Ectodermal cell (in vitro differentiated cells): ENCODE measurements around the gene SPTBN1.

Source experiments
- H3K27ac ChIP-seq: 2 replicates; pipeline ENCODE4 v1.7.0; 2013; ENCODE audit warnings: mild to moderate bottlenecking, low read depth, low read length; ENCODE audit not compliant: insufficient read depth, poor library complexity, severe bottlenecking
- H3K27me3 ChIP-seq: 2 replicates; pipeline ENCODE4 v1.7.0; 2013; ENCODE audit warnings: mild to moderate bottlenecking, low read length; ENCODE audit not compliant: insufficient read depth, control insufficient read depth, poor library complexity, severe bottlenecking
- H3K36me3 ChIP-seq: one replicate; pipeline ENCODE4 v1.7.0; 2013; ENCODE audit warnings: low read length; ENCODE audit not compliant: control insufficient read depth, insufficient read depth
- H3K4me1 ChIP-seq: one replicate; pipeline ENCODE4 v1.7.0; 2013; ENCODE audit warnings: low read length; ENCODE audit not compliant: control insufficient read depth, insufficient read depth
- H3K4me3 ChIP-seq: 2 replicates; pipeline ENCODE4 v1.7.0; 2013; ENCODE audit warnings: low read depth, low read length, control low read depth; ENCODE audit not compliant: insufficient read depth
- H3K9me3 ChIP-seq: 2 replicates; pipeline ENCODE4 v1.7.0; 2013; ENCODE audit warnings: mild to moderate bottlenecking, low read length, moderate library complexity; ENCODE audit not compliant: control insufficient read depth
- WGBS, 2 experiments: methylation state at CpG; one replicate each; pipeline ENCODE4 v1.1.7; 2013; ENCODE audit warnings: missing lambda C conversion rate in 2 of 2; 5-methylcytosine and 5-hydroxymethylcytosine counted together

Gene SPTBN1

DNA sequence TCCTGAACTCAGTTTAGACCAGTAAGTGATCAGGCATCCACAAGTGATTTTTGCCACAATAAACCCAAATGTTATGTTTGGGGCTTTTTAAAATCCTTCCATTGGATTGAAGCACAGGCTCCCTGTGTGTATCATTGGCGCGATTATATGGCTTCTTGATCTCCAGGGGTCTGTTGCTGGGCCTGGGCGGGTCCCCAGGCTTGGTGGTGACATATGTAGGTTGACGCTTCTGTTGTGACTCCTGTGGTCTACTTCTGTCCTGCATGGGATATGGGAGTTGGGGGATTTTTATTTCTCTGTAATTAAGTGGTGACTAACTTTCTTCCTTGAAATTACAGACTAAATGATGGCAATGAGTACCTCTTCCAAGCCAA lies 211.1 kb downstream of the SPTBN1 start:
- peaks cover 27% of the 10 kb centered on the region for H3K36me3 ChIP-seq
- no peak overlapping the region for H3K4me3 ChIP-seq
- H3K9me3 ChIP-seq = no peaks in the 10 kb centered on the region
- peak overlapping the region; percentile 19 for H3K27ac ChIP-seq
- no peaks in the 10 kb centered on the region for H3K27me3 ChIP-seq
- WGBS, 2 experiments = 94 to 95% methylated on average over 4 of the region's 4 CpGs
- no peaks in the 10 kb centered on the region for H3K4me1 ChIP-seq

DNA sequence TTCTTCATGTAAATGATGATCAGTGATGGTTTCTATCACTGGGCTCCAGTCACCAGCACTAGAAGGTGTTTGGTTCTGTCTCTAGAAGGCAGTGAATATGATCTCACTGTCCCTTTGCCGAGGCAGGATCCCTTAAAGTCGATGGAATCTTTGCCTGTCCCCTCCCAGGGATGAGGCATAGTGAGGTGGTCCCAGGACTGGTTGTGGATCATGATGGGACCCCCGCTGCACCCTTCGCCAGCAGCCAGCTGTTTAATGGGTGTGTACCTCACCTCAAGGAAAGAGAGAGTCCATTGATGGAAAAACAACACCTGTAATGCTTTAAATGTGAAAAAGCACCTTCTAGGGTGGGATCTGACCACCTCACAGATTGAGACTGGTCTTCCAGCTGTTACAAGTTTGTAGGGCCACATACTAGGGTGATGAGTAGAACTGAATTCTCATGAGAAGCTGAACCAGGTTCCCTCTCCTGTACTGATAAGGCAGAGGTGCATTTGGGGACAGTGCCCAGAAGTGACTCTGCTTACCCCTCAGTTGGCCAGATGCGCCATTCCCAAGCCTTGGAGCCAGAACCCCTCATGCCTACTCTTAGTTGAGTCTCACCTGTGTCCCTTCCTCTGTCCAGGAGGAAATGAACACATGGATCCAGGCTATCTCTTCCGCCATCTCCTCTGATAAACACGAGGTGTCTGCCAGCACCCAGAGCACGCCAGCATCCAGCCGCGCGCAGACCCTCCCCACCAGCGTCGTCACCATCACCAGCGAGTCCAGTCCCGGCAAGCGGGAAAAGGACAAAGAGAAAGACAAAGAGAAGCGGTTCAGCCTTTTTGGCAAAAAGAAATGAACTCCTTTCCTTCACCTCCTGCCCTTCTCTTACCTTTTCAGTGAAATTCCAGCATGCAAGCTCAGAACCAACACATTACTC lies 211.9 kb downstream of the SPTBN1 start:
- 96% methylated on average over 17 of the region's 17 CpGs for WGBS, 2 experiments

DNA sequence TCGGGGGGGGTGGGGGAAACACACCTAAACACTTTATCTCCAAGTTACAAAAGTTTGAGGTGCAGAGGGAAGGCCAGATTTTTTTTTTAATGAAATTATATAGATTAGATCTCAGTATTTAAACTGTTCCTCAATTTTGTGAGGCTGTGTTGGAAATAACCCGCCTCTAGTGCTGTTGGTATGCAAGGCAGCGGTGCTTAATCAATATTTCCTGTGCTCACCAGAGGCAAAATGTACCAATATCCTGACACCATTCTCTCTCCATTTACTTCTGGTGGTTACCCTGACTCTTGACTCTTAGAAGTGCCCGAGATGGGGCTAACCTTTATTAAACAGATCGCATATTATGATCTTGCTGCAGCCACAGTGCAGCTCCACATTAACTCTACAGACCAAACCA lies 212.6 kb downstream of the SPTBN1 start:
- H3K4me1 ChIP-seq = no peaks in the 10 kb centered on the region
- no peaks in the 10 kb centered on the region for H3K27me3 ChIP-seq
- WGBS, 2 experiments = 89 to 92% methylated on average over 4 of the region's 5 CpGs
- H3K27ac ChIP-seq = no peak overlapping the region
- no peak overlapping the region for H3K4me3 ChIP-seq
- H3K36me3 ChIP-seq = peaks cover 27% of the 10 kb centered on the region
- no peaks in the 10 kb centered on the region for H3K9me3 ChIP-seq

More for the DNA sequence above, 211.9 kb downstream of the SPTBN1 start:
- Histone ChIP-seq H3K36me3 (peaks cover 27% of the 10 kb centered on the region), H3K4me3 (no peak overlapping the region), H3K4me1 (no peaks in the 10 kb centered on the region), H3K27ac (no peak overlapping the region), H3K27me3 (no peaks in the 10 kb centered on the region), H3K9me3 (no peaks in the 10 kb centered on the region)

- 94 to 96% methylated on average over 7 of the region's 7 CpGs for WGBS, 2 experiments
- Histone ChIP-seq H3K36me3 (peaks cover 27% of the 10 kb centered on the region), H3K4me1 (no peaks in the 10 kb centered on the region), H3K9me3 (no peaks in the 10 kb centered on the region), H3K27ac (no peak overlapping the region), H3K27me3 (no peaks in the 10 kb centered on the region), H3K4me3 (no peak overlapping the region)
Measured at GRCh38 chr2:54669677-54670484, 213.8 kb downstream of the SPTBN1 start.

- H3K36me3 ChIP-seq = peaks cover 27% of the 10 kb centered on the region
- no peak overlapping the region for H3K4me3 ChIP-seq
- H3K9me3 ChIP-seq = no peaks in the 10 kb centered on the region
- H3K4me1 ChIP-seq = no peaks in the 10 kb centered on the region
- no peak overlapping the region for H3K27ac ChIP-seq
- WGBS, 2 experiments = 95 to 98% methylated on average over 9 of the region's 9 CpGs
- H3K27me3 ChIP-seq = no peaks in the 10 kb centered on the region
Measured at GRCh38 chr2:54670485-54671009, 214.4 kb downstream of the SPTBN1 start.

- no peaks in the 10 kb centered on the region for H3K9me3 ChIP-seq
- no peaks in the 10 kb centered on the region for H3K4me1 ChIP-seq
- H3K27ac ChIP-seq = no peak overlapping the region
- H3K36me3 ChIP-seq = peaks cover 25% of the 10 kb centered on the region
- H3K27me3 ChIP-seq = no peaks in the 10 kb centered on the region
- WGBS, 2 experiments = 95 to 97% methylated on average over 3 of the region's 3 CpGs
- H3K4me3 ChIP-seq = no peak overlapping the region
Measured at GRCh38 chr2:54671010-54671409, 214.9 kb downstream of the SPTBN1 start.

GRCh38 chr2:54671875-54672589 lies 215.9 kb downstream of the SPTBN1 start:
- H3K27me3 ChIP-seq = no peaks in the 10 kb centered on the region
- no peaks in the 10 kb centered on the region for H3K4me1 ChIP-seq
- WGBS, 2 experiments = 83 to 94% methylated on average over 2 to 4 of the region's 4 CpGs
- no peak overlapping the region for H3K27ac ChIP-seq
- no peak overlapping the region for H3K4me3 ChIP-seq
- peaks cover 15% of the 10 kb centered on the region for H3K36me3 ChIP-seq
- no peaks in the 10 kb centered on the region for H3K9me3 ChIP-seq

DNA sequence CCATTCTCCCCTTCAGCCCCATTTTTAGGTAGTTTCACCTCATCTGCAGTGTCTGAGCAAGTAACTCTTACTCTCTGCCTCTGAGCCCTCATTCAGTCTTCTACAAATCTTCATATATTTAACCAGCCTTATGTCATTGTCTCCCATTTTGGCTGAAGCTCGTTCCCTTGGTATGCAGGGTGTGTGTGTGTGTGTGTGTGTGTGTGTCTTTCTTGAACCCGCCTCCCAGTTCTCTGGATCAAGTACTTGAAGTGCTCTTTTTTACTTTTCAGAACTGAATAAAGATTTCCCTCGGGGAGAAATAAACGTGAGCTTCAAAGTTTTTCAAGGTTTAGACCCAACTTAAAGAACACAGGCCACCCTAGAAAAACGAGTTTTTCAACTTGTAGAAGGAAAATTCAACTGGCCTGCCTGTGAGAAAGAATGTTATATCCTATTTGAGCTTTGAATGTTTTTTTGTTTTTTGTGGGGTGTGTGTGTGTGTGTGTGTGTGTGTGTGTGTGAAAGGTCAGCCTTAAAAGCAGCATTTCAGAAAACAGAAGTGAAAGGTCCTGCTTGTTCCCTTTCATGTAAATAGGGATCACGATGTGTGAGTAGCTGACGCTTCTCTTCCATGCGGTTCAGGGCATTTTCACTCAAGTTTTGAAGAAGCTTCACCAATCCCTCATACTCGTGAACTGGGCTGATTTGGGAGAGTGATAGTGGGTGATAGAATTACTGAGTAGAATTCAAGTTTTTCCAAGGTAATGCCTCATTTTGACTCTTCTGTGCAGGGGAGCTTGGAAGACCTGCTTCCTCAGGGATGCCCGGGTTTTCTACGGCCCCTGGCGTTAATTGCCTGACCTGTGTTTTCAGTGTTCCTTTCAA lies 216.7 kb downstream of the SPTBN1 start:
- WGBS, 2 experiments = 88 to 90% methylated on average over 11 to 12 of the region's 12 CpGs
- no peaks in the 10 kb centered on the region for H3K4me1 ChIP-seq

GRCh38 chr2:54673501-54673998 lies 217.4 kb downstream of the SPTBN1 start:
- H3K9me3 ChIP-seq = no peaks in the 10 kb centered on the region
- no peaks in the 10 kb centered on the region for H3K4me1 ChIP-seq
- H3K4me3 ChIP-seq = no peak overlapping the region
- H3K27me3 ChIP-seq = no peaks in the 10 kb centered on the region
- 93% methylated on average over 16 of the region's 16 CpGs for WGBS, 2 experiments
- H3K27ac ChIP-seq = no peak overlapping the region
- H3K36me3 ChIP-seq = peaks cover 3% of the 10 kb centered on the region

More for the DNA sequence above, 216.7 kb downstream of the SPTBN1 start:
- Histone ChIP-seq H3K9me3 (no peaks in the 10 kb centered on the region), H3K27me3 (no peaks in the 10 kb centered on the region), H3K4me3 (no peak overlapping the region), H3K36me3 (peaks cover 10% of the 10 kb centered on the region), H3K27ac (no peak overlapping the region)
